GM21825 (cell line): ENCODE measurements around the gene SHISA9.

ENCODE experiments used
- ATAC-seq: cut with Tn5 transposase; IDR thresholded peaks from one replicate; pipeline ENCODE4 v1.9.1; 2021; ENCODE audit warnings: mild to moderate bottlenecking, moderate library complexity; ENCODE audit not compliant: unreplicated experiment

Gene SHISA9

GRCh38 chr16:12942861-12943260 is 41.5 kb downstream of the SHISA9 start:
- no peak for ATAC-seq

GRCh38 chr16:12944300-12944699 is 42.9 kb downstream of the SHISA9 start:
- ATAC-seq: no peak

GRCh38 chr16:12951392-12951791 is 50.0 kb downstream of the SHISA9 start:
- no peak for ATAC-seq

GRCh38 chr16:12951976-12952375 is 50.6 kb downstream of the SHISA9 start:
- no peak for ATAC-seq

- no peak for ATAC-seq
These were observed 57.0 kb downstream of the SHISA9 start for GRCh38 chr16:12958366-12958765.

- ATAC-seq: no peak
These were observed 57.7 kb downstream of the SHISA9 start for GRCh38 chr16:12959072-12959471.

GRCh38 chr16:12961626-12962025 is 60.2 kb downstream of the SHISA9 start:
- ATAC-seq: no peak

- ATAC-seq: no peak
These were observed 63.1 kb downstream of the SHISA9 start for GRCh38 chr16:12964461-12964860.

GRCh38 chr16:12965274-12965804 is 63.9 kb downstream of the SHISA9 start:
- no peak for ATAC-seq

GRCh38 chr16:12971241-12971640 is 69.8 kb downstream of the SHISA9 start:
- no peak for ATAC-seq

- no peak for ATAC-seq
These were observed 70.8 kb downstream of the SHISA9 start for GRCh38 chr16:12972246-12972645.

- ATAC-seq: no peak
These were observed 74.4 kb downstream of the SHISA9 start for GRCh38 chr16:12975766-12976165.

- ATAC-seq: no peak
These were observed 75.1 kb downstream of the SHISA9 start for GRCh38 chr16:12976496-12976895.

GRCh38 chr16:12976936-12977335 is 75.5 kb downstream of the SHISA9 start:
- ATAC-seq: no peak

GRCh38 chr16:12985516-12985915 is 84.1 kb downstream of the SHISA9 start:
- no peak for ATAC-seq

- ATAC-seq: no peak
These were observed 86.7 kb downstream of the SHISA9 start for GRCh38 chr16:12988071-12988470.

GRCh38 chr16:12992066-12992465 is 90.7 kb downstream of the SHISA9 start:
- ATAC-seq: no peak

GRCh38 chr16:12994402-12994801 is 93.0 kb downstream of the SHISA9 start:
- ATAC-seq: no peak

- ATAC-seq: no peak
These were observed 94.4 kb downstream of the SHISA9 start for GRCh38 chr16:12995721-12996372.

GRCh38 chr16:12998361-12999085 is 97.1 kb downstream of the SHISA9 start:
- ATAC-seq: no peak

GRCh38 chr16:12999368-12999767 is 98.0 kb downstream of the SHISA9 start:
- ATAC-seq: no peak

GRCh38 chr16:13005721-13006247 is 104.4 kb downstream of the SHISA9 start:
- ATAC-seq: no peak
